Measurements from ENCODE around the gene FRG1. TPM values are rescaled to one million over a fixed set of nuclear protein-coding genes. Genes with fewer than 3 reads are reported as not detected.
"Not testable (repeated sequence)": the region's sequence is repeated elsewhere in the genome, so short reads cannot be mapped to it uniquely, and the experiment has no call there.

FRG1 gene
- total and polyA plus RNA-seq, 2 donors (not counting 1 experiment from before 2014, with no cell fraction given): 21.0 to 31.1 TPM

DNA sequence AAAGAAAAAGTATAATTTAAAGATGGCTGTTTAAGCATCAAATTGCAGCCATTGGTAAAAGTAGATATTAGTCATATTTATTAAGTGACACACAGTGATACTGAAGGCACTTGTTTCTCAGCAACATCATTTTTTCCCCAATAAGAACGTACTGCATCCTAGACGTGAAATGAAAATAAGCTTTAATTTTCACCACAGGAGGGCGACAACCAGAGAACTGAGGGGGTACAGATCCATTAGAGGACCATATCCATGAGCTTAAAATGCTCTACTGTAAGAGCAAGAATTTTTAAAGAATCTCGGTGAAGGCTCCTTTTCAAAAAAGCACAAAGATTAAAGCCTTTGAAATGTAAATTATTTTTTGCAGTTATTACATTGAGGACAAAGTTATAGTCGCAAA lies 33.4 kb downstream of the FRG1 start:
- Histone ChIP-seq H2AFZ (ENCODE audit: low read length) (no peak overlapping the region), H3K4me3 (replicated peaks in 1 of 4; ENCODE audit: control extremely low read depth in 1 of 4, insufficient read depth in 1 of 4, low read depth in 3 of 4, low read length in 4 of 4) (no peak overlapping the region), H3K9me3 (ENCODE audit: control insufficient read depth, insufficient read depth, low read depth, low read length) (no peaks in the 10 kb centered on the region), H3K79me2 (ENCODE audit: control insufficient read depth, insufficient read depth, low read length) (no peaks in the 10 kb centered on the region), H4K20me1 (ENCODE audit: control insufficient read depth, extremely low read depth, insufficient read depth, low read length) (no peaks in the 10 kb centered on the region), H3K36me3 (ENCODE audit: control insufficient read depth, insufficient read depth, low read length) (no peaks in the 10 kb centered on the region), H3K27ac (ENCODE audit: insufficient read depth, low read length) (no peak overlapping the region), H3K9ac (ENCODE audit: insufficient read depth, low read length) (no peak overlapping the region), H3K4me2 (ENCODE audit: extremely low read depth, insufficient read depth, low read length) (no peak overlapping the region), H3K4me1 (ENCODE audit: control insufficient read depth, extremely low read depth, insufficient read depth, low read length) (no peaks in the 10 kb centered on the region), H3K27me3 (ENCODE audit: control insufficient read depth, insufficient read depth, low read length) (no peaks in the 10 kb centered on the region)
- TF ChIP-seq CTCF (conservative IDR thresholded peaks at IDR 0.05 in 1 of 2, IDR thresholded peaks at IDR 0.05 in 1 of 2; ENCODE audit: low read depth in 1 of 2, low read length in 2 of 2) (peak; percentile 21 to 38), EZH2 (IDR thresholded peaks at IDR 0.05; ENCODE audit: low read length, missing control alignments) (no peak)
- DNase-seq (ENCODE audit: low read depth in 2 of 2): peak in 1 of 2 donors; percentile 2

- H3K36me3 ChIP-seq (ENCODE audit: control insufficient read depth, insufficient read depth, low read length): no peaks in the 10 kb centered on the region
- H2AFZ ChIP-seq (ENCODE audit: low read length): no peak overlapping the region
- H3K79me2 ChIP-seq (ENCODE audit: control insufficient read depth, insufficient read depth, low read length): no peaks in the 10 kb centered on the region
- H3K4me2 ChIP-seq (ENCODE audit: extremely low read depth, insufficient read depth, low read length): no peak overlapping the region
- no peaks in the 10 kb centered on the region for H4K20me1 ChIP-seq (ENCODE audit: control insufficient read depth, extremely low read depth, insufficient read depth, low read length)
- no peaks in the 10 kb centered on the region for H3K9me3 ChIP-seq (ENCODE audit: control insufficient read depth, insufficient read depth, low read depth, low read length)
- DNase-seq (ENCODE audit: low read depth in 2 of 2): no peak
- no peak overlapping the region for H3K9ac ChIP-seq (ENCODE audit: insufficient read depth, low read length)
- no peaks in the 10 kb centered on the region for H3K4me1 ChIP-seq (ENCODE audit: control insufficient read depth, extremely low read depth, insufficient read depth, low read length)
- TF ChIP-seq CTCF (conservative IDR thresholded peaks at IDR 0.05 in 1 of 2, IDR thresholded peaks at IDR 0.05 in 1 of 2; ENCODE audit: low read depth in 1 of 2, low read length in 2 of 2): no peak
- no peak for TF ChIP-seq EZH2 (IDR thresholded peaks at IDR 0.05; ENCODE audit: low read length, missing control alignments)
- H3K27me3 ChIP-seq (ENCODE audit: control insufficient read depth, insufficient read depth, low read length): no peaks in the 10 kb centered on the region
- no peak overlapping the region for H3K27ac ChIP-seq (ENCODE audit: insufficient read depth, low read length)
- no peak overlapping the region for H3K4me3 ChIP-seq (replicated peaks in 1 of 4; ENCODE audit: control extremely low read depth in 1 of 4, insufficient read depth in 1 of 4, low read depth in 3 of 4, low read length in 4 of 4)
Measured at GRCh38 chr4:189979196-189980047, 38.8 kb downstream of the FRG1 start.

GRCh38 chr4:189980292-189980691 lies 39.6 kb downstream of the FRG1 start:
- H3K79me2 ChIP-seq (ENCODE audit: control insufficient read depth, insufficient read depth, low read length); H3K27me3 ChIP-seq (ENCODE audit: control insufficient read depth, insufficient read depth, low read length); H3K9ac ChIP-seq (ENCODE audit: insufficient read depth, low read length); H3K4me2 ChIP-seq (ENCODE audit: extremely low read depth, insufficient read depth, low read length); H2AFZ ChIP-seq (ENCODE audit: low read length); H3K4me1 ChIP-seq (ENCODE audit: control insufficient read depth, extremely low read depth, insufficient read depth, low read length); H3K4me3 ChIP-seq (replicated peaks in 1 of 4; ENCODE audit: control extremely low read depth in 1 of 4, insufficient read depth in 1 of 4, low read depth in 3 of 4, low read length in 4 of 4); DNase-seq (ENCODE audit: low read depth in 2 of 2); H3K9me3 ChIP-seq (ENCODE audit: control insufficient read depth, insufficient read depth, low read depth, low read length); H4K20me1 ChIP-seq (ENCODE audit: control insufficient read depth, extremely low read depth, insufficient read depth, low read length); H3K36me3 ChIP-seq (ENCODE audit: control insufficient read depth, insufficient read depth, low read length); H3K27ac ChIP-seq (ENCODE audit: insufficient read depth, low read length): not testable (repeated sequence)

All from fibroblast of lung (primary cell).